HG03457 (cell line): ENCODE results near the gene TRAPPC8.
"Not testable (repeated sequence)": the region's sequence is repeated elsewhere in the genome, so short reads cannot be mapped to it uniquely, and the experiment has no call there.

Experiments used
- ATAC-seq: cut with Tn5 transposase; IDR thresholded peaks from one replicate; pipeline ENCODE4 v1.9.1; 2021; ENCODE audit warnings: moderate number of reproducible peaks; ENCODE audit not compliant: unreplicated experiment

The TRAPPC8 gene

GRCh38 chr18:31875301-31875700, 67.6 kb downstream of the TRAPPC8 start:
- no peak for ATAC-seq

GRCh38 chr18:31863103-31863502, 79.8 kb downstream of the TRAPPC8 start:
- no peak for ATAC-seq

DNA sequence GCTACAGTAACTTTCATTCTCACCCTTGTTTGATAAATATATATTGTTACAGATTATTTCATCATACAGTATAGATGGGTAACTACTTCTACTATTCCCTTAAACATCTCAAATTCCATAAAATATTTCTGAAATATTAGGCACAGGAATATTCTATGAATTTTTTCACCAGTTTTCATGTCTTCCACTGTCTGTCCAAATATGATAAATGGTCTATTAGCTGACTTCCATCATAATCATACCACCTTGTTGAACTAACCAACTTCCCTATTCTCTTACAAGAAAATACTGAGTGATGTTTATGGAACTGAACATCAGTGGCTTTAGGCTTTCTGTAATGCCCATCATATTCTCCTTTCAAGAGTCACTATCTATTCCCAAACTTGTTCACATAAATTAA, 82.4 kb downstream of the TRAPPC8 start:
- no peak for ATAC-seq

DNA sequence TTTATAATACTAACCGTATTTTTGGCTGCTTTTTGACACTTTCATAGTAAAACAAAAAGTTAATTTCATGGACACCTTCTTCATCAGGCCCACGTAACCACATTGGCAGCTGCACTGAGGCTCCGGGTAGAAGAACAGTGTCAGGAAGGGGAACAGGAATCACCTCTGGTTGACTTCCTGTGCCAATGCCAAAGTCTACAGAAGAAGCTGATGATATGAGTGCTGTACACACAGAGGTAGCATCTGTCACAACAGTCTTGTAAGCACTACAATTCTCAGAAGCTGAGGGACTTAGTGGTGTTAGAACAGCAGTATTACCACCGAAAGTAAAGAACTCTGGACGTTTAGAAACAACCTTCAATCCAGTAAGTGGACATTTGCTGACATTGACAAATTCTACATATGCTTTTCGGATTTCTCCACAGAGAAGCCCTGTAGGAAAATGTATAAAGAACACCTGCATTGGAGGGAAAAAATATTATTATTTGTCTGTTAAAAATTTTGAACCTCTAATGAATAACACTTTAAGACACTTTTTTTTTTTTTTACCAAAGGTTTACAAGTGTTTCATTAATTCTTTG, 85.3 kb downstream of the TRAPPC8 start:
- no peak for ATAC-seq

DNA sequence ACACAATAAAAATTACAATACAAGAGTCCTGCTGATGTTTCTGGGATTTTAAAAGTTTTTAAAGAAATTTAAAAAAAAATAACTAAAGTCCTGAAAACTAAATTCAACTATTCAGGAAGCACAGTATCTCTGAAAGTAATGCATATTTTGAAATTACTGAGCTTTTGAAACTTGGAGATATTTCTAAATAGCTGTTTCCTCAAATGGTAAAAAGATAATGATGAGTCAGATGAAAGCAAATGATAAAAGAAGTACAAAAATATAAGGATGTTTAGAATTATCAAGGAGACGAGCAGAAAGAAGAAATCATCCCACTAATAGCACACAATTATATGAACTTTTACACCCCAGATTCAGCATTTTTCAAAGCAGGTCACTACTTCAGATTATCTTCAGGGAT, 92.1 kb downstream of the TRAPPC8 start:
- no peak for ATAC-seq

GRCh38 chr18:31840499-31840898, 102.4 kb downstream of the TRAPPC8 start:
- no peak for ATAC-seq

GRCh38 chr18:31837879-31838278, 105.0 kb downstream of the TRAPPC8 start:
- ATAC-seq: no peak

DNA sequence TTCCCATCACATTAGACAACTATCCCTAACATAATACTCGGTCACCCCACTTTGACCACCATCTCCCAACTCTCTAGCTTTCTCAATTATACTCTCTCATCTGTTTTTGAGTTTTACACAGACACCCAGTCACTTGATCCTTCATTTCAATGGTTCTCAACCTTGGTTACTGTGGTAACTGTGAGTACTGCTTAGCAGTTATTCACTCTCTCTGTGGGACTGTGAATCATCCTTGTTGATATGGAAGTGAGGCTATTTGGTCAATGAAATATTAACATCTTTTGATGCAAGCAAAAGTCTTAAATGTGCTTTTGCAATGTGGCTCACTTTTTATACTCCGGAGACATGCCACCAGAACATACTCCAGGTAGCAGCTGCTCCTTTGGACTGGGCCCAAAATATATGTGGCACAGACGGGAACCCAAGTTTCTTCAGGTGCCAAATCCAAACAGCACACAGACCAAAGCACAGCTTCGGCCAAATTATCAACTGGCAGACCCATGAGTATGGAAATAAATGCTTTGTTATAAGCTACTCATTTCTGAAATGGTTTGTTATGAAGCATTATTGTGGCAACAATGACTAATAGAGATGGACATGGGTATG, 107.3 kb downstream of the TRAPPC8 start:
- no peak for ATAC-seq

- ATAC-seq: no peak
Measured at GRCh38 chr18:31831903-31832302, 111.0 kb downstream of the TRAPPC8 start.

GRCh38 chr18:31830686-31831085, 112.2 kb downstream of the TRAPPC8 start:
- ATAC-seq: no peak

- no peak for ATAC-seq
Measured at GRCh38 chr18:31828613-31829012, 114.3 kb downstream of the TRAPPC8 start.

DNA sequence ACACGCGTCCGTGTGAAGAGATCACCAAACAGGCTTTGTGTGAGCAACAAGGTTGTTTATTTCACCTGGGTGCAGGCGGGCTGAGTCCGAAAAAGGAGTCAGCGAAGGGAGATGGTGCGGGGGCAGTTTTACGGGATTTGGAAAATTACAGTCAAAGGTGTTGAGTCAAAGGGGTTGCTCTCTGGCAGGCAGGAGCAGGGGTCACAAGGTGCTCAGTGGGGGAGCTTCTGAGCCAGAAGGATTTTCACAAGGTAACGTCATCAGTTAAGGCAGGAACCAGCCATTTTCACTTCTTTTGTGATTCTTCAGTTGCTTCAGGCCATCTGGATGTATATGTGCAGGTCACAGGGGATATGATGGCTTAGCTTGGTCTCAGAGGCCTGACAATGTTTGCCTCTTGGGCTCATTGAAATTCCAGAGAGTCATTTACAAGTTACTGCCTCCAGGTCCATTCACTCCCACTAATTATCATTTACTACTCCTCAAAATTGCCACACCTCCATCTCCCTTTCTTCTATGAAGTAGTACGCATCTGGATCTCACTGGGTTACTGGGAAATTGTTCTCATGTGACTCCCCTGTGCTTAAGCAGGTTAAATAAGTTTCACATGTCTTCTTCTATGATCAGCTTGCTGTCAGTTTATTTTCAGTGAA, 116.1 kb downstream of the TRAPPC8 start:
- not testable (repeated sequence) for ATAC-seq

DNA sequence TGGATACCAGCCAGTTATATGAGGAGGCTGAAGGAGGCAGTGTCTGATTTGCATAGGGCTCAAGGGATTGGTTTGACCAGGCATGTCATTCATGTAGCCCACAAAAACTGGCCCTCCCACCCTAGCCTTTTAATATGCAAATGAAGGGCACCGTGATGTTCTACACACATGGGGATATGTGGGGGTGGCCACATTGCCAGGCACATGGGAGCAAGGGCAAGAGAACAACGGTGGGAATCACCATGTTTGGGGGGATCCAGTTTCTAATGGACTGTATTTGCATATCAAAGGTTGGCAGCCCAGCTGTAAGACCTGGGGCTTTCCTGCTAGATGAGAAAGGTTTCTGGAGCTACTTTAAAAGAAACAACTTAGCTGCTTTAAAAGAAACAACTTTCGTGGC, 117.2 kb downstream of the TRAPPC8 start:
- no peak for ATAC-seq

DNA sequence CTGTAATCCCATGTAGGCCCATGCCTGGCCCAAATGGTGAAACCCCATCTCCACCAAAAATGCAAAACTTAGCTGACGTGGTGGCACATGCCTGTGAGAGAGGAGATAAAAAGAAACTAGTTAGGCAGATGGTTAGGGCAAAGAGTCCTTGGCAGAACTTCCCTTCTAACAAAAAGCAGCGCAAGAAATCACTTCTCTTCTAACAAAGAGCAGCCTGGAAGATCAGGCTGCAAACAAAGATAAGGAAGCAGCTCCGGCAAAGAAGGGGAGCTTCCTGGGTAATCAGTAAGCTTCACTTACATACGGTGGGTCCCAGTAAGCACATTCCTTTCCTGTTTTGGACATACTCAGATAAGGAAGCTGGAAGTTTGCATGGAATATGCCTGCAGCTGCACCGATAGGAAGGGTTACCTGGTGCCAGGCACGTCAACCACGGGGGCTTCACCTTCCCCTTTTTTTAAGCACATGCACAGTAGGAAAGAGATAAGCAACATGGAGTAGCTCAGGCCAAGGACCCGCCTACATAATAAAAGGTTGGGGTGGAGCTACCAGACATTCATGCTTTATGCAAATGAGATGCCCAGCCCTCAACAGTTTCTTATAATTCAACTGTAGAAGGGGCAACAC, 121.3 kb downstream of the TRAPPC8 start:
- no peak for ATAC-seq

DNA sequence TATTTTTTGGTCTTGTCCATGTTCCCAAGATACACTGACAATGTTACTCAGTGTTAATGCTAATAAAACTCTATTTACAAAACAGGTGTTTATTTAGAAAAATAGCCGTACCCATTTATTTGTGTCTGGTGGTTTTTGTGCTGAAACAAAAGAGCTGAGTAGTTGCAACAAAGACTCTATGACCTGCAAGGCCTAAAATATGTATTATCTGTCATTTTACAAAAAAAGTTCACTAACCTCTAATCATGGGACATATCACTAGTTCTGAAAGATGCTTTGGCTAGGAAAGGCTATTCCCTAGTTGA, 123.1 kb downstream of the TRAPPC8 start:
- no peak for ATAC-seq

DNA sequence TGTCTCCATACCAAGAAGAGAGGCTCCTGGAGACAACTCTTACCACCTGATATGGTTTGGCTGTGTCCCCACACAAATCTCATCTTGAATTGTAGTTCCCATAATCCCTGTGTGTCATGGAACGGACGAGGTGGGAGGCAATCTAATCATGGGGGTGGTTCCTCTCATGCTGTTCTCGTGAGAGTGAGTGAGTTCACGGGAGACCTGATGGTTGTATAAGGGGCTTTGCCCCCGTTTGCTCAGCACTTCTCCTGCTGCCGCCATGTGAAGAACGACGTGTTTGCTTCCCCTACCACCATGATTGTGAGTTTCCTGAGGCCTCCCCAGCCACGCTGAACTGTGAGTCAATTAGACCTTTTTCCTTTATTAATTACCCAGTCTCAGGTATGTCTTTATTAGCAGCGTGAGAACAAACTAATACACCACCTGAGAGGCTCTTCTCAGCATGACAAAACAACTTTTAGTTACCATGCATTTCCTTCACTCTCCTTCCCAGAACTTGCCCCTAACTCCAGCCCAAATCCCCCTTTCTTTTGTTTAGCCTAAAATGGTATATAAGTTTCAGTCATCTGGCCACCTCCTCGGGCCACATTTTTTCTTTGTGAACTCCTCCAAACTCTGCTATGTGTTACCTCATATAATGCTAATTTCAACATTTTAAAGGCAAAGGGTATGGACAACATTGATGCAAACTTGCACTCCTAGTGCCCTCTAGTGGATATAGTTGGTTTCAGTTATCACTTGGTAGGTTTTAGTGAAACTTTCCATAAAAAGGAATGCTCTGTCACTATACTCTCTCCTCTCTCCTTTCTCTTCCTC, 123.6 kb downstream of the TRAPPC8 start:
- ATAC-seq: peak; percentile 84

- no peak for ATAC-seq
Measured at GRCh38 chr18:31814132-31814531, 128.8 kb downstream of the TRAPPC8 start.

GRCh38 chr18:31810336-31811130, 132.4 kb downstream of the TRAPPC8 start:
- not testable (repeated sequence) for ATAC-seq

DNA sequence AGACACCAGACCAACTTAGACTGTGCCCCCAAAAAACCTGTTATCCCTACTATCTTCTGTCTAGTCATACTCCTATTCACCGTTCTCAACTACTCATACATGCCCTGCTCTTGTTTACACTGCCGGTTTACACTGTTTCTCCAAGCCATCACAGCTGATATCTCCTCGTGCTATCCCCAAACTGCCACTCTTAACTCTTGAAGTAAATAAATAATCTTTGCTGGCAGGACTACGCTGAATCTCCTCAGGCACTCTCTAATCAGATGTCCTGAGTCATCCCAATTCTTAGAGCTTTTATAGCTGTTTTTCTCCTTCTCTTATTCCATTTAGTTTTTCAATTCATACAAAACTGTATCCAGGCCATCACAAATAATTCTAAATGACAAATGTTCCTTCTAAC, 133.9 kb downstream of the TRAPPC8 start:
- ATAC-seq: not testable (repeated sequence)

GRCh38 chr18:31801078-31801477, 141.8 kb downstream of the TRAPPC8 start:
- no peak for ATAC-seq

DNA sequence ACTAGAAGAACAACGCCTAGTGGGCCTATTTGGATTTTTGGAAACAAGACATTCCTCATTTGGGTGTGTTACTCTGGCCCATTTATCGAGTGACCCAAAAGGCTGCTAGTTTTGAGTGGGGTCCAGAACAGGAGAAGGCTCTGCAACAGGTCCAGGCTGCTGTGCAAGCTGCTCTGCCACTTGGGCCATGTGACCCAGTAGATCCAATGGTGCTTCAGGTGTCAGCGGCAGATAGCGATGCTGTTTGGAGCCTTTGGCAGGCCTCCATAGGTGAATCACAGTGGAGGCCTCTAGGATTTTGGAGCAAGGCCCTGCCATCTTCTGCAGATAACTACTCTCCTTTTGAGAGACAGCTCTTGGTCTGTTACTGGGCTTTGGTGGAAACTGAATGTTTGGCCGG, 143.7 kb downstream of the TRAPPC8 start:
- not testable (repeated sequence) for ATAC-seq
